Neuronal stem cell (in vitro differentiated cells): Measurements from ENCODE around the gene PCYOX1L.
"Not testable (repeated sequence)": the region's sequence is repeated elsewhere in the genome, so short reads cannot be mapped to it uniquely, and the experiment has no call there.

Experiments used
- DNase-seq: peaks from one replicate; pipeline ENCODE4 v3.0.0-alpha.2; 2013; ENCODE audit warnings: low spot score
- H2AFZ ChIP-seq: one replicate; pipeline ENCODE4 v1.6.1; 2013; ENCODE audit warnings: mild to moderate bottlenecking, low read length, inconsistent platforms
- H2AK5ac ChIP-seq: 2 replicates; pipeline ENCODE4 v1.6.1; 2013; ENCODE audit warnings: low read depth, mild to moderate bottlenecking, inconsistent platforms, low read length, moderate library complexity, mixed read lengths
- H2BK120ac ChIP-seq: 2 replicates; pipeline ENCODE4 v1.6.1; 2013; ENCODE audit warnings: low read depth, mild to moderate bottlenecking, inconsistent platforms, low read length, moderate library complexity, mixed read lengths
- H2BK12ac ChIP-seq: one replicate; pipeline ENCODE4 v1.6.1; 2013; ENCODE audit warnings: low read length, inconsistent platforms
- H2BK15ac ChIP-seq: 2 replicates; pipeline ENCODE4 v1.6.1; 2013; ENCODE audit warnings: mild to moderate bottlenecking, low read length, inconsistent platforms, mixed read lengths
- H2BK5ac ChIP-seq: one replicate; pipeline ENCODE4 v1.6.1; 2013; ENCODE audit warnings: inconsistent platforms, mild to moderate bottlenecking, low read length, moderate library complexity
- H3K14ac ChIP-seq: one replicate; pipeline ENCODE4 v1.6.1; 2013; ENCODE audit warnings: low read length, inconsistent platforms
- H3K18ac ChIP-seq: 2 replicates; pipeline ENCODE4 v1.6.1; 2013; ENCODE audit warnings: low read length, inconsistent platforms
- H3K23ac ChIP-seq: 2 replicates; pipeline ENCODE4 v1.6.1; 2013; ENCODE audit warnings: low read depth, mild to moderate bottlenecking, mixed read lengths, low read length, inconsistent platforms; ENCODE audit not compliant: poor library complexity
- H3K27ac ChIP-seq: replicated peaks from 3 replicates; pipeline ENCODE4 v1.5.1; 2013; ENCODE audit warnings: low read length, inconsistent platforms
- H3K27me3 ChIP-seq, 3 experiments: 2 replicates each; pipeline ENCODE4 v1.6.1; 2013; ENCODE audit warnings: low read length in 3 of 3, mild to moderate bottlenecking in 2 of 3, inconsistent platforms in 1 of 3, low read depth in 1 of 3, mixed read lengths in 1 of 3, moderate library complexity in 1 of 3; ENCODE audit not compliant: control insufficient read depth in 3 of 3, insufficient read depth in 3 of 3
- H3K36me3 ChIP-seq, 2 donors: replicated peaks in 1 of 2; 2 replicates each; pipeline ENCODE4 v1.6.1; 2013; ENCODE audit warnings: low read length in 2 of 2; ENCODE audit not compliant: control insufficient read depth in 2 of 2, insufficient read depth in 2 of 2
- H3K4ac ChIP-seq: 2 replicates; pipeline ENCODE4 v1.6.1; 2013; ENCODE audit warnings: inconsistent platforms, mild to moderate bottlenecking, low read length, moderate library complexity
- H3K4me1 ChIP-seq, 2 donors: 1 replicate in 1 of 2; 2 replicates in 1 of 2; pipeline ENCODE4 v1.6.1; 2013; ENCODE audit warnings: low read length in 2 of 2, low read depth in 1 of 2; ENCODE audit not compliant: control insufficient read depth in 2 of 2, insufficient read depth in 1 of 2
- H3K4me2 ChIP-seq: one replicate; pipeline ENCODE4 v1.6.1; 2013; ENCODE audit warnings: mild to moderate bottlenecking, low read length, inconsistent platforms; ENCODE audit not compliant: insufficient read depth, poor library complexity, severe bottlenecking
- H3K4me3 ChIP-seq, 2 donors: 2 replicates each; pipeline ENCODE4 v1.5.1; 2013; ENCODE audit warnings: low read length in 2 of 2, mild to moderate bottlenecking in 2 of 2, inconsistent platforms in 1 of 2, moderate library complexity in 1 of 2
- H3K79me1 ChIP-seq: one replicate; pipeline ENCODE4 v1.6.1; 2013; ENCODE audit warnings: low read depth, mild to moderate bottlenecking, inconsistent platforms, low read length, moderate library complexity
- H3K9ac ChIP-seq: one replicate; pipeline ENCODE4 v1.6.1; 2013; ENCODE audit warnings: mild to moderate bottlenecking, low read depth, low read length, inconsistent platforms; ENCODE audit not compliant: poor library complexity
- H3K9me3 ChIP-seq, 2 donors: replicated peaks in 1 of 2; 2 replicates each; pipeline versions ENCODE3 to v1.6.1; 2013; ENCODE audit warnings: low read length in 2 of 2, mild to moderate bottlenecking in 2 of 2, inconsistent platforms in 1 of 2, low read depth in 1 of 2, mixed read lengths in 1 of 2, moderate library complexity in 1 of 2; ENCODE audit not compliant: control insufficient read depth in 2 of 2, insufficient read depth in 1 of 2
- H4K8ac ChIP-seq: one replicate; pipeline ENCODE4 v1.6.1; 2013; ENCODE audit warnings: low read depth, mild to moderate bottlenecking, inconsistent platforms, low read length, moderate library complexity
- H4K91ac ChIP-seq: one replicate; pipeline ENCODE4 v1.6.1; 2013; ENCODE audit warnings: low read length, low read depth, mild to moderate bottlenecking, inconsistent platforms; ENCODE audit not compliant: poor library complexity
- WGBS, 2 donors: extraction: QIAGEN DNeasy Blood & Tissue Kit; methylation state at CpG; one replicate each; pipeline ENCODE4 v1.1.7; 2013; ENCODE audit warnings: missing lambda C conversion rate in 2 of 2, mixed read lengths in 1 of 2; ENCODE audit not compliant: insufficient read length in 2 of 2, insufficient replicate concordance in 1 of 2; ENCODE audit errors: extremely low coverage in 2 of 2; 5-methylcytosine and 5-hydroxymethylcytosine counted together

The PCYOX1L gene

GRCh38 chr5:149398747-149399266, 41.0 kb downstream of the PCYOX1L start:
- H3K4me1 ChIP-seq, H2BK5ac ChIP-seq, H3K27me3 ChIP-seq, H3K9me3 ChIP-seq, H2BK12ac ChIP-seq, H3K27ac ChIP-seq, H2AK5ac ChIP-seq, H4K91ac ChIP-seq, H3K23ac ChIP-seq, H2BK120ac ChIP-seq, H3K9ac ChIP-seq, DNase-seq, H3K79me1 ChIP-seq, H4K8ac ChIP-seq, H3K18ac ChIP-seq, H3K4me3 ChIP-seq, H2AFZ ChIP-seq, H2BK15ac ChIP-seq, H3K36me3 ChIP-seq, H3K14ac ChIP-seq, H3K4ac ChIP-seq, H3K4me2 ChIP-seq: not testable (repeated sequence)
- WGBS, 2 donors = no CpG with 5 or more reads among the region's 7 CpGs

DNA sequence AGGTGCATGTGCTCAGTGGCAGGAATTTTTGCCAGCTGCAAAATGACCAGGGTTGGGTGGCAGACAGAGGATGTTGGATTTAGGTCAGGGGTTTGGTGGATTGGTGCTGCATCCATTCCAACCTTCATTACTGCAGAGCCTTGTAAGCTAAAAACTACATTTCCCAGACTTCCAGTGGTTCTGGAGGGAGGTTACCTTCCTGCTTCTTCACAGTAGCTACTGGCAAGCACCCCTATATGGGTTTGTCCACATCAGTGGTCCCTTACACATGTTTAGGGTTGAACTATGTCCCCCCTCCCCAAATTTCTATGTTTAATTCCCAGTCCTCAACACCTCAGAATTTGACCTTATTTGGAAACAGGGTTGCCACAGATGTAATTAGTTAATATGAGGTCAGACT, 41.9 kb downstream of the PCYOX1L start:
- Histone ChIP-seq H3K9me3 (no peaks in the 10 kb centered on the region), H3K4me3 (no peak overlapping the region), H3K18ac (no peak overlapping the region), H2AK5ac (no peak overlapping the region), H2AFZ (peak overlapping the region; percentile 3), H3K4me2 (no peak overlapping the region), H3K79me1 (no peaks in the 10 kb centered on the region), H2BK120ac (no peak overlapping the region), H2BK5ac (no peak overlapping the region), H3K27me3 (no peaks in the 10 kb centered on the region), H3K9ac (no peak overlapping the region), H4K8ac (no peak overlapping the region), H3K36me3 (no peaks in the 10 kb centered on the region), H3K14ac (no peak overlapping the region), H2BK12ac (no peak overlapping the region), H4K91ac (no peak overlapping the region), H3K27ac (no peak overlapping the region), H2BK15ac (no peak overlapping the region), H3K23ac (no peak overlapping the region), H3K4ac (no peak overlapping the region), H3K4me1 (peaks cover 5 to 7% of the 10 kb centered on the region in 2 donors)
- DNase-seq = no peak

GRCh38 chr5:149400304-149400703, 42.5 kb downstream of the PCYOX1L start:
- Histone ChIP-seq H3K27ac (no peak overlapping the region), H4K8ac (no peak overlapping the region), H3K23ac (no peak overlapping the region), H2BK12ac (no peak overlapping the region), H3K4me1 (peaks cover 7% of the 10 kb centered on the region in 2 donors), H3K4me3 (no peak overlapping the region), H3K9ac (no peak overlapping the region), H3K79me1 (no peaks in the 10 kb centered on the region), H2AK5ac (no peak overlapping the region), H3K36me3 (no peaks in the 10 kb centered on the region), H3K4ac (no peak overlapping the region), H3K27me3 (no peaks in the 10 kb centered on the region), H3K18ac (no peak overlapping the region), H3K9me3 (no peaks in the 10 kb centered on the region), H2BK15ac (no peak overlapping the region), H2BK120ac (no peak overlapping the region), H4K91ac (no peak overlapping the region), H2AFZ (peak overlapping the region; percentile 3), H3K4me2 (no peak overlapping the region), H3K14ac (no peak overlapping the region), H2BK5ac (no peak overlapping the region)
- WGBS, 2 donors = no CpG with 5 or more reads among the region's 6 CpGs
- DNase-seq = no peak

DNA sequence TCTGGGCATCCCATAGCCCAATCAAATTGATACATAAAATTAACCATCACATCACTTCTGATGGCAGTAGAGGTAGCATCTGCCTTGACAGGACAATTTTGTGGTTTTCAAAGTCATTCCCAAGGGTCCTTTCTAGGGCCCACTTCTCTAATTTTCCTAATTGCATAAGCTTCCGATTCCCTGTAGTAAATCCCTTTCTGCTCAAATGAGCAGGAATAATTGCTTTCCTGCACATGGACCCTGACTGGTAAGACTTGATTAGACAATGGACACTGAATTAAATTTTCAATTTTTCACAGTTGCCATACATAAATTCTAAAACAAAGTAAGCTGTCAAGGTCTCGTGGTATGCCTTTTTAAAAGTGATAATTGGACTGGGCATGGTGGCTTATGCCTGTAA, 43.2 kb downstream of the PCYOX1L start:
- no peak overlapping the region for H2BK15ac ChIP-seq
- H3K27me3 ChIP-seq = no peaks in the 10 kb centered on the region
- H2AFZ ChIP-seq = no peak overlapping the region
- no peaks in the 10 kb centered on the region for H3K79me1 ChIP-seq
- H3K23ac ChIP-seq = no peak overlapping the region
- no peak overlapping the region for H3K4me2 ChIP-seq
- no peak overlapping the region for H3K14ac ChIP-seq
- no peak overlapping the region for H3K4ac ChIP-seq
- no peaks in the 10 kb centered on the region for H3K36me3 ChIP-seq
- peaks cover 11 to 14% of the 10 kb centered on the region in 2 donors for H3K4me1 ChIP-seq
- H4K8ac ChIP-seq = no peak overlapping the region
- no peak overlapping the region for H4K91ac ChIP-seq
- no peak overlapping the region for H2BK120ac ChIP-seq
- no peak overlapping the region for H3K18ac ChIP-seq
- H3K9me3 ChIP-seq = no peaks in the 10 kb centered on the region
- WGBS, 2 donors = no CpG with 5 or more reads among the region's 2 CpGs
- H2BK12ac ChIP-seq = no peak overlapping the region
- H3K4me3 ChIP-seq = no peak overlapping the region
- no peak overlapping the region for H3K9ac ChIP-seq
- no peak for DNase-seq
- H2AK5ac ChIP-seq = no peak overlapping the region
- H3K27ac ChIP-seq = no peak overlapping the region
- no peak overlapping the region for H2BK5ac ChIP-seq
